Measurements from ENCODE around the gene ABCA1. TPM values are rescaled to one million over a fixed set of nuclear protein-coding genes. Genes with fewer than 3 reads are reported as not detected.

ABCA1 gene
- total and polyA plus RNA-seq, 2 of the 13 experiments (the other 11 are each of a cell fraction or from before 2014, with no cell fraction given), result 26.8 to 63.8 TPM

GRCh38 chr9:104747565-104748358 lies 180.2 kb downstream of the ABCA1 start, which contains the start of gene NIPSNAP3A (continued):
- TF ChIP-seq ZFP91 (CRISPR knock-in tag; IDR thresholded peaks at IDR 0.05; ENCODE audit: borderline replicate concordance) (peak; percentile 81; the same call in 1 of the 2 replicates), ARNT2 (CRISPR knock-in tag; IDR thresholded peaks at IDR 0.05; ENCODE audit: low read depth) (no peak; the same call in 1 of the 2 replicates), GPN1 (CRISPR knock-in tag; IDR thresholded peaks at IDR 0.05; ENCODE audit: borderline replicate concordance) (no peak), TFDP1 (CRISPR knock-in tag; IDR thresholded peaks at IDR 0.05; ENCODE audit: borderline replicate concordance) (no peak), ATF3 (CRISPR knock-in tag; IDR thresholded peaks at IDR 0.05) (no peak), ETV5 (CRISPR knock-in tag; IDR thresholded peaks at IDR 0.05; ENCODE audit: borderline replicate concordance) (no peak), GMEB1 (CRISPR knock-in tag; IDR thresholded peaks at IDR 0.05; ENCODE audit: borderline replicate concordance) (peak; percentile 72; the same call in 1 of the 2 replicates), FUBP1 (CRISPR knock-in tag; IDR thresholded peaks at IDR 0.05; ENCODE audit: borderline replicate concordance) (no peak), ZBTB42 (CRISPR knock-in tag; IDR thresholded peaks at IDR 0.05) (no peak), CENPX (CRISPR knock-in tag; IDR thresholded peaks at IDR 0.05) (no peak), ZSCAN31 (CRISPR knock-in tag; IDR thresholded peaks at IDR 0.05; ENCODE audit: low read depth) (no peak), ZNF547 (CRISPR knock-in tag; IDR thresholded peaks at IDR 0.05) (no peak), ZNF446 (CRISPR knock-in tag; IDR thresholded peaks at IDR 0.05) (peak; percentile 64), TBX3 (IDR thresholded peaks at IDR 0.05; ENCODE audit: borderline replicate concordance) (no peak), GZF1 (CRISPR knock-in tag; IDR thresholded peaks at IDR 0.05) (no peak), GLI4 (CRISPR knock-in tag; IDR thresholded peaks at IDR 0.05; ENCODE audit: borderline replicate concordance) (no peak), MED1 (CRISPR knock-in tag; IDR thresholded peaks at IDR 0.05) (peak; percentile 56), TAF1 (CRISPR knock-in tag; IDR thresholded peaks at IDR 0.05) (peak; percentile 61), CCDC6 (CRISPR knock-in tag; IDR thresholded peaks at IDR 0.05) (no peak), GATAD1 (CRISPR knock-in tag; IDR thresholded peaks at IDR 0.05) (peak; percentile 51; the same call in 1 of the 2 replicates)
